ENCODE data around the gene ASIC2. TPM values are rescaled to one million over a fixed set of nuclear protein-coding genes. Genes with fewer than 3 reads are reported as not detected.

ASIC2 gene
- total RNA-seq, 1 donor: 0.18 TPM

DNA sequence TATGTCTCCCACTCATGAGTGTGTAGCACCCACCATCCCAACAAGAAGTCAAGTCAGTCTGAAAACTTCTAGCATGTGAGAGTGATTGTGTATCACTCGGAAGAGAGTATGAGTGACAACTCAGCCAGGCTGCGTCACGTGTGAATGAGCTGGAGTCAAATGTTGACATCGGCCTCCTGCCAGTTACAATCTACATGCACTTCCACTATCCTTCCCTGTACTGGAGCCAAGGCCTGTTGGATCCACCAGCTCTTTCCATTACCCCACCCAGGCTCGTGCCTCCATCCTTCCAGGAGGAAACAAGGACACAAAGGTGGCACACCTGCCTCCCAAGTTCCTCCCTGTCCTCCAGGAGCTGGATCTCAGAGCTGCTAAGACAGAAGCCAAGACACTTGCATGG is 64.5 kb downstream of the ASIC2 start:
- no peak for DNase-seq (ENCODE audit: low read depth)
- H3K4me3 ChIP-seq (ENCODE audit: low read depth, low read length): no peak overlapping the region
- TF ChIP-seq, protein P1, sequence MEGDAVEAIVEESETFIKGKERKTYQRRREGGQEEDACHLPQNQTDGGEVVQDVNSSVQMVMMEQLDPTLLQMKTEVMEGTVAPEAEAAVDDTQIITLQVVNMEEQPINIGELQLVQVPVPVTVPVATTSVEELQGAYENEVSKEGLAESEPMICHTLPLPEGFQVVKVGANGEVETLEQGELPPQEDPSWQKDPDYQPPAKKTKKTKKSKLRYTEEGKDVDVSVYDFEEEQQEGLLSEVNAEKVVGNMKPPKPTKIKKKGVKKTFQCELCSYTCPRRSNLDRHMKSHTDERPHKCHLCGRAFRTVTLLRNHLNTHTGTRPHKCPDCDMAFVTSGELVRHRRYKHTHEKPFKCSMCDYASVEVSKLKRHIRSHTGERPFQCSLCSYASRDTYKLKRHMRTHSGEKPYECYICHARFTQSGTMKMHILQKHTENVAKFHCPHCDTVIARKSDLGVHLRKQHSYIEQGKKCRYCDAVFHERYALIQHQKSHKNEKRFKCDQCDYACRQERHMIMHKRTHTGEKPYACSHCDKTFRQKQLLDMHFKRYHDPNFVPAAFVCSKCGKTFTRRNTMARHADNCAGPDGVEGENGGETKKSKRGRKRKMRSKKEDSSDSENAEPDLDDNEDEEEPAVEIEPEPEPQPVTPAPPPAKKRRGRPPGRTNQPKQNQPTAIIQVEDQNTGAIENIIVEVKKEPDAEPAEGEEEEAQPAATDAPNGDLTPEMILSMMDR (IDR thresholded peaks at IDR 0.05; ENCODE audit: insufficient read depth, low read length): no peak

DNA sequence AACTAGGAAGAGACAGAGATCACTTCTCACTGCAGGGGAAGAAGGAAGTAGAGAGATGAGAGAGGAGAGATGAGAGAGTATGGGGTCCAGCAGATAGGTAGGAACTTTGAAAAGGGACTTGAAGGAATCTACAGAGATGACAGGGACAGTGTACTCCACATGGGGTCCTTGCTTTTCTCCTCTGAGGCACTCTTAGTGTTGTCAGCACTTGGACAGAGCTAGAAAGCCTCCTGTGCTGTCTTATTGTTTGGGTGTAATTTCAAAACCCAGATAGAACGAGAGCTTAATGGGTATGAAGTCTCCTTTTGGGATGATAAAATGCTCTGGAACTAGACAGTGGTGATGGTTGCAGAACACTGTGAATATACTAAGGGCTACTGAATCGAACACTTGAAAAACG is 65.2 kb downstream of the ASIC2 start:
- TF ChIP-seq, protein P1 (IDR thresholded peaks at IDR 0.05; ENCODE audit: insufficient read depth, low read length): no peak
- DNase-seq (ENCODE audit: low read depth): no peak
- no peak overlapping the region for H3K4me3 ChIP-seq (ENCODE audit: low read depth, low read length)

DNA sequence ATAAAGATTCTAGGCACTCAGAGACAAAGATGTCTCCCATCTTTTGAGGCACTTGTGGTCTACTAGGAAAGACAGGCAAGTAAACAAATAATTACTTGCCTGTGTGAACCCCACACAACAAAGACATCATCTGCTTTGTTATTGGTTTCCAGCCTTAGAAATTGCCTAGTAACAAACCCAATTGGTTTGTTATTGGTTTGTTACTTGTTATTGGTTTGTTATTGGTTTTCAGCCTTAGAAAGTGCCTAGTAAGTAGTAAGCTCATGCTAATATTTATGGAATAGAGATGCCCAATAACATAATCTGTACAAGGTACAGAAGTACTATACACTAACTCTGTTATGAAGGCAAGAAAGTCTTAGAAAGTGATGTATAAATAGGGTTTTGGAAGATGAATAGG is 67.1 kb downstream of the ASIC2 start:
- no peak overlapping the region for H3K4me3 ChIP-seq (ENCODE audit: low read depth, low read length)
- TF ChIP-seq, protein P1 (IDR thresholded peaks at IDR 0.05; ENCODE audit: insufficient read depth, low read length): no peak
- no peak for DNase-seq (ENCODE audit: low read depth)

DNA sequence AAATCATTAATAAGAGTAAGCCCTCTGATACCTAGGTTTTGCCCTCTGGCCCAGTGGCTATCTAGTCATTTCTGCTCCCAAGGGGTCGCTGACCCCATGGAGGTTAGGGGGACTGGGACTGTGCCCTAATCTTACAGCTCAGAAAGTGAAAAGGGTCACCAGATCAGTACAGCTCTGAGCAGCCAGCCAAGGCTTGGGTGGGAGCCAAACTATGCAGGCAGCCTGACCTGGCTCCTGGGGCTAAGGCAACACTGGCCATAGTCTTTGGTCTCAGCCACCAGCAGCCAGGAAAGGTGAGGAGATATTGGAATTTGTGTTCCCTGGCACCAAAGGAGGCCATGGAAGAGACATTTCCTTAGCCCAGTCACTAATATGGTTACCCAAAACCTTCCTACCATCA is 67.6 kb downstream of the ASIC2 start:
- H3K4me3 ChIP-seq (ENCODE audit: low read depth, low read length): no peak overlapping the region
- TF ChIP-seq, protein P1 (IDR thresholded peaks at IDR 0.05; ENCODE audit: insufficient read depth, low read length): no peak
- no peak for DNase-seq (ENCODE audit: low read depth)

DNA sequence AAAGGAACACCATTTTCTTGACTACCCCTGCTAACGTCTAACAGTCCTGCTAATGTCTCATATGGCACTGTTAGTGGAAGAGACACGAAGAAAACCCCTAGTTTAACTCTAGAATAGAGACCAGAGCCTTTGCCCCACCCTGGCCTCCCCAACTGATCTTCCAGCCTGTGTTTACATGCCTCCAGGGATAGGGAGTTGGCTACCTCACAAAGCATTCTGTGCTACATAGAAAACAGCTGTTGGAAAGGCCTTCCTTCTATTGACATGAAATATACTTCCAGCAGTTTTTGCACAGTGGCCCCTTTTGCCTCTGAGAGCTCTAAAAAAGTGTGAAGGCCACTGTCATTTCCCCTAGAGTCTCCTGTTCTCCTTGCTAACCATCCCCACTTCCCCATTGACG is 73.1 kb downstream of the ASIC2 start:
- DNase-seq (ENCODE audit: low read depth): peak; percentile 4
- H3K4me3 ChIP-seq (ENCODE audit: low read depth, low read length): no peak overlapping the region
- TF ChIP-seq, protein P1 (IDR thresholded peaks at IDR 0.05; ENCODE audit: insufficient read depth, low read length): no peak

DNA sequence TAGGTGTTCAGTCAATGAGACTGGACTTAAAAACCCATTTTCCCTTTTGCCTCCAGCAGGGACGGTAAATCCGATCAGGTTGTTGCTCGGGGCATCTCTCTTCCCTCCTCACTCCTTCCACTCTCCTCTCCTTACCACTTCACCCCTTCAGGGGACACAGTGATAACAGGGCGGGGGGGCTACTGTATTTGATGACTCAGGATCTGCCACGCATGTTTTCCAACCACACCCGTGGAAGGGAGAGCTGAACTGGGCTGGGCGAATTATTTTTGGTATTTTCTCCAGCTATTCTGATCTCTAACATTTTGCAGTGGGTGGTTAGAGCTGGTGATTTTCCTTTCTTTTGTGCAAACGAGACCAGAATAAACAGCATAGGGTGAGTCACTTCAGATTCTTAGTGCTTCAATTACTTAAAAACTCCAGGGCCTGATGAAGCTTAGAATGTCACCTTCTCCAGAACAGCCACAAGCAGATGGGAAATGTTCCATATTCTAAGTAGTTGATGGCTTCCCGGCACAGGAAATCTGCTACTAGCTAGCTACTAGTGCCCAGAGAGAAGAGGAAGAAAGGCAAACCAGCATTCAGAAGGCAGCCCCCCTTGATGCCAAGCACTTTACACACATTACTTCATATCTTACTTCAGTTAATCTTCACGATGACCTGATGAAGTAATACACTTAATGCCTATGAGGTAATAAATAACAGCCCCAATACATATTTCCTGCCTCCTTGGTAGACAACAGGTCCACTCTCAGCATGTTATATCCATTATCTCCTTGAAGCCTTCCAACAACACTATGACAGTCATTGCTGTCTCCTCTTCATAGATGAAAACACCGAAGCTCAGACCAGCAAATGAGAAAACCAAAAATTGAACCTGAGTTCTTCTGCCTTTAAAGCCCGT is 74.1 kb downstream of the ASIC2 start:
- TF ChIP-seq, protein P1 (IDR thresholded peaks at IDR 0.05; ENCODE audit: insufficient read depth, low read length): no peak
- peak; percentile 12 for DNase-seq (ENCODE audit: low read depth)
- H3K4me3 ChIP-seq (ENCODE audit: low read depth, low read length): no peak overlapping the region

All from fibroblast of the aortic adventitia (primary cell).